ENCODE results near the gene MRPS21.

Gene MRPS21

GRCh38 chr1:150320667-150320978 lies 27.0 kb downstream of the MRPS21 start:
- Histone ChIP-seq H3K4me1 (ENCODE audit: insufficient read depth, low read length) (0 out of 2 replicates have a peak, but pooled peaks cover 4% of the 10 kb centered on the region), H3K9me3 (ENCODE audit: insufficient read depth, low read depth, low read length) (no peaks in the 10 kb centered on the region), H3K27ac (ENCODE audit: low read length) (peak overlapping the region; percentile 82), H3K9ac (ENCODE audit: low read depth, low read length) (peak overlapping the region; percentile 93; the same call in 1 of the 2 replicates), H3K36me3 (ENCODE audit: insufficient read depth, low read depth, low read length) (peaks cover 22% of the 10 kb centered on the region), H3K27me3 (ENCODE audit: insufficient read depth, low read length) (no peaks in the 10 kb centered on the region), H3K4me3 (ENCODE audit: low read length) (peak overlapping the region; percentile 93; the same call in 1 of the 2 replicates)

DNA sequence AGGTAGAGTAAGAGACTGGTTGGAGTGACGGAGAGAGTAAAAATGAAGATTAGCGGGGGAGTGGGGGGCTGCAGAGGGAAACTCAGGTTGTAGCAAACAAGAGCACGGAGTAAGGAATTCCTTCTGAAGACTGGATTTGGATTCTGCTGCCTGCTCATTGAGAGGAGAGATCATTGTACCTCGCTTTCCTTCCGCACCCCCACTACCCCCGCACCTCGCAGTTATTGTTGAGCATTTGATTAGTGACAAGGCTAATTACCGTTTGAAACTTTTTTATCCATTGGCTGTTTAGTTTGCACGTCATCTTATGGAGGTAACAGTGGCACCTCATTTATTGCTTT lies 28.1 kb downstream of the MRPS21 start:
- Histone ChIP-seq H3K27ac (ENCODE audit: low read length) (peak overlapping the region; percentile 82), H3K4me1 (ENCODE audit: insufficient read depth, low read length) (0 out of 2 replicates have a peak, but pooled peaks cover 4% of the 10 kb centered on the region), H3K27me3 (ENCODE audit: insufficient read depth, low read length) (no peaks in the 10 kb centered on the region), H3K36me3 (ENCODE audit: insufficient read depth, low read depth, low read length) (peaks cover 34% of the 10 kb centered on the region), H3K9ac (ENCODE audit: low read depth, low read length) (peak overlapping the region; percentile 93), H3K9me3 (ENCODE audit: insufficient read depth, low read depth, low read length) (no peaks in the 10 kb centered on the region), H3K4me3 (ENCODE audit: low read length) (peak overlapping the region; percentile 93)

DNA sequence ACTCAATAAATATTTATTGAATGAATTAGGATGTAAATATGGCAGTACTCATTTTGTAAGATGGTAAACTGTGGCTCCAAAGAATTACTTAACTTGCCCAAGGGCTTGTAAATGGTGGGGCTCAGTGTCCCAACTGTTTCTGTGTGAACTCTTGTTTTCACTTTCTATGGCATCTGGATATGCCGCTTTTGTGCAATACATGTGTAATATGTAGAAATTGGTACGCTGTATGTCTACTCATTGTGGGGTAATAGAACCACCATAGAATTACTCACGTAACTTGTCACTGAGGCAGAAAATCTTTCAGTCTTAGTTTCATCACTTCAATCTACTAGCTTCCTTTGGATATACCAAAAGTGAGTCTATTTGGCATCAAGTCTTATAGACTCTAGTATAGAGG lies 28.6 kb downstream of the MRPS21 start:
- Histone ChIP-seq H3K9me3 (ENCODE audit: insufficient read depth, low read depth, low read length) (no peaks in the 10 kb centered on the region), H3K36me3 (ENCODE audit: insufficient read depth, low read depth, low read length) (peaks cover 39% of the 10 kb centered on the region), H3K9ac (ENCODE audit: low read depth, low read length) (peak overlapping the region; percentile 93; the same call in 1 of the 2 replicates), H3K27ac (ENCODE audit: low read length) (peak overlapping the region; percentile 82), H3K4me3 (ENCODE audit: low read length) (peak overlapping the region; percentile 93), H3K4me1 (ENCODE audit: insufficient read depth, low read length) (0 out of 2 replicates have a peak, but pooled peaks cover 4% of the 10 kb centered on the region), H3K27me3 (ENCODE audit: insufficient read depth, low read length) (no peaks in the 10 kb centered on the region)

- H3K36me3 ChIP-seq (ENCODE audit: insufficient read depth, low read depth, low read length) = peaks cover 91% of the 10 kb centered on the region
- no peaks in the 10 kb centered on the region for H3K9me3 ChIP-seq (ENCODE audit: insufficient read depth, low read depth, low read length)
- H3K27ac ChIP-seq (ENCODE audit: low read length) = no peak overlapping the region
- H3K9ac ChIP-seq (ENCODE audit: low read depth, low read length) = no peak overlapping the region
- H3K27me3 ChIP-seq (ENCODE audit: insufficient read depth, low read length) = no peaks in the 10 kb centered on the region
- no peak overlapping the region for H3K4me3 ChIP-seq (ENCODE audit: low read length)
- no peaks in the 10 kb centered on the region for H3K4me1 ChIP-seq (ENCODE audit: insufficient read depth, low read length)
Observed at GRCh38 chr1:150332651-150333290, 39.1 kb downstream of the MRPS21 start.

GRCh38 chr1:150346316-150346715 lies 52.7 kb downstream of the MRPS21 start:
- Histone ChIP-seq H3K27ac (ENCODE audit: low read length) (no peak overlapping the region), H3K36me3 (ENCODE audit: insufficient read depth, low read depth, low read length) (peaks cover 86% of the 10 kb centered on the region), H3K9me3 (ENCODE audit: insufficient read depth, low read depth, low read length) (no peaks in the 10 kb centered on the region), H3K9ac (ENCODE audit: low read depth, low read length) (no peak overlapping the region), H3K4me3 (ENCODE audit: low read length) (no peak overlapping the region), H3K27me3 (ENCODE audit: insufficient read depth, low read length) (no peaks in the 10 kb centered on the region), H3K4me1 (ENCODE audit: insufficient read depth, low read length) (no peaks in the 10 kb centered on the region)

DNA sequence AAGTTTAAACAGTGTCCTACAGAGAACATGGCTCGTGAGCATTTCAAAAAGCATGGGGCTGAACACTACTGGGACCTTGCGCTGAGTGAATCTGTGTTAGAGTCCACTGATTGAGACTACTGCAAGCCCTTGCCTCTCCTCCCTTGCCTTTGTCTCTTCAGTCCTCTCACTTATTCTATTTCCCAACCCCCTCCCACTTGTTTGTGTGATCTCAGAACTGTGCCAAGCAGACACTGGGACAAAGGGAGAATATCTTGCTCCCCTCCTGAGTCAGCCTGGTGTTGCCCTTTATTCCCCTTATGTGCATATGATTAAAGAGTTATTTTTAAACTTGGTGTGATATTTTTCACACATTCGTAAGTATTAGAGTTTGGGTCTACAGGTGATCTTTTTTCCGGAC lies 59.2 kb downstream of the MRPS21 start:
- no peak overlapping the region for H3K27ac ChIP-seq (ENCODE audit: low read length)
- H3K9me3 ChIP-seq (ENCODE audit: insufficient read depth, low read depth, low read length) = no peaks in the 10 kb centered on the region
- no peak overlapping the region for H3K9ac ChIP-seq (ENCODE audit: low read depth, low read length)
- no peaks in the 10 kb centered on the region for H3K4me1 ChIP-seq (ENCODE audit: insufficient read depth, low read length)
- H3K4me3 ChIP-seq (ENCODE audit: low read length) = no peak overlapping the region
- peaks cover 67% of the 10 kb centered on the region for H3K36me3 ChIP-seq (ENCODE audit: insufficient read depth, low read depth, low read length)
- no peaks in the 10 kb centered on the region for H3K27me3 ChIP-seq (ENCODE audit: insufficient read depth, low read length)
